ENCODE data around the gene TRIM74.

GRCh38 chr7:72919256-72919775 is 50.0 kb downstream of the TRIM74 start:
- no peak for TF ChIP-seq CTCF (conservative IDR thresholded peaks at IDR 0.05; ENCODE audit: low read depth in 2 of 2)
- no peak for TF ChIP-seq STAT1 (IDR thresholded peaks at IDR 0.05; ENCODE audit: unreplicated experiment)

Measured in GM23338 (cell line).